ENCODE results near the gene SMARCC2. TPM values are rescaled to one million over a fixed set of nuclear protein-coding genes. Genes with fewer than 3 reads are reported as not detected.

The SMARCC2 gene
- total RNA-seq, 2 donors from 2014 or later = 80.1 to 84.2 TPM

- Histone ChIP-seq H3K4me3 (no peak overlapping the region), H3K27ac (peak overlapping the region; percentile 98), H3K9me3 (no peaks in the 10 kb centered on the region), H3K36me3 (no peaks in the 10 kb centered on the region), H3K27me3 (no peaks in the 10 kb centered on the region), H3K4me1 (peaks cover 9% of the 10 kb centered on the region), H3K9ac (ENCODE audit: low read depth in 2 of 2, low read length in 2 of 2) (no peak overlapping the region)
- DNase-seq = no peak
- intact Hi-C loops (cut with DNase I) = no loop called here
- no peak for TF ChIP-seq CTCF (IDR thresholded peaks at IDR 0.05)
These were observed 38.7 kb downstream of the SMARCC2 start for GRCh38 chr12:56150563-56150962.

- DNase-seq = peak; percentile 66
- Histone ChIP-seq H3K4me3 (no peak overlapping the region), H3K4me1 (peaks cover 8% of the 10 kb centered on the region), H3K27ac (peak overlapping the region; percentile 28), H3K27me3 (no peaks in the 10 kb centered on the region), H3K9ac (ENCODE audit: low read depth in 2 of 2, low read length in 2 of 2) (peak overlapping the region in 1 of 2 donors; percentile 55), H3K9me3 (no peaks in the 10 kb centered on the region), H3K36me3 (peaks cover 8% of the 10 kb centered on the region)
- intact Hi-C loops (cut with DNase I) = no loop called here
- no peak for TF ChIP-seq CTCF (IDR thresholded peaks at IDR 0.05)
These were observed 42.5 kb downstream of the SMARCC2 start for GRCh38 chr12:56146492-56147460.

- Histone ChIP-seq H3K36me3 (peaks cover 8% of the 10 kb centered on the region), H3K4me1 (no peaks in the 10 kb centered on the region), H3K27ac (no peak overlapping the region), H3K4me3 (no peak overlapping the region), H3K9me3 (no peaks in the 10 kb centered on the region), H3K9ac (ENCODE audit: low read depth in 2 of 2, low read length in 2 of 2) (no peak overlapping the region), H3K27me3 (no peaks in the 10 kb centered on the region)
- no peak for DNase-seq
- intact Hi-C loops (cut with DNase I) = no loop called here
- TF ChIP-seq CTCF (IDR thresholded peaks at IDR 0.05) = no peak
These were observed 44.1 kb downstream of the SMARCC2 start for GRCh38 chr12:56145217-56145616.

GRCh38 chr12:56143870-56144269 lies 45.4 kb downstream of the SMARCC2 start:
- Histone ChIP-seq H3K4me3 (no peak overlapping the region), H3K27me3 (no peaks in the 10 kb centered on the region), H3K9me3 (no peaks in the 10 kb centered on the region), H3K27ac (peak overlapping the region; percentile 44), H3K4me1 (no peaks in the 10 kb centered on the region), H3K9ac (ENCODE audit: low read depth in 2 of 2, low read length in 2 of 2) (peak overlapping the region in 1 of 2 donors; percentile 51), H3K36me3 (peaks cover 8% of the 10 kb centered on the region)
- intact Hi-C loops (cut with DNase I) = no loop called here
- TF ChIP-seq CTCF (IDR thresholded peaks at IDR 0.05) = no peak
- DNase-seq = no peak

GRCh38 chr12:56143217-56143616 lies 46.1 kb downstream of the SMARCC2 start:
- TF ChIP-seq CTCF (IDR thresholded peaks at IDR 0.05) = no peak
- peaks cover 13% of the 10 kb centered on the region for H3K36me3 ChIP-seq
- DNase-seq = no peak

More at GRCh38 chr12:56143217-56143616, 46.1 kb downstream of the SMARCC2 start:
- Histone ChIP-seq H3K27me3 (no peaks in the 10 kb centered on the region), H3K27ac (peak overlapping the region; percentile 44), H3K9ac (ENCODE audit: low read depth in 2 of 2, low read length in 2 of 2) (no peak overlapping the region), H3K4me1 (no peaks in the 10 kb centered on the region), H3K4me3 (no peak overlapping the region), H3K9me3 (no peaks in the 10 kb centered on the region)
- intact Hi-C loops (cut with DNase I) = no loop called here
